Pulmonary artery endothelial cell (primary cell): ENCODE measurements around the gene BCORL1. TPM values are rescaled to one million over a fixed set of nuclear protein-coding genes. Genes with fewer than 3 reads are reported as not detected.

Source experiments
- DNase-seq: peaks from one replicate; pipeline ENCODE4 v3.0.0-alpha.2; 2011; ENCODE audit warnings: low read depth, low spot score
- total RNA-seq: library from RNA; depleted of rRNA; stranded (reverse); fragments of >200 nt; gene quantifications from 2 replicates; pipeline ENCODE4 v1.2.3, GENCODE V29; 2014

BCORL1 gene
- total RNA-seq, 1 donor from 2014 or later = 1.4 TPM

GRCh38 chrX:130060122-130061069 lies 78.0 kb downstream of the BCORL1 start:
- DNase-seq = no peak

- no peak for DNase-seq
These were observed 84.7 kb downstream of the BCORL1 start for GRCh38 chrX:130066975-130067615.

DNA sequence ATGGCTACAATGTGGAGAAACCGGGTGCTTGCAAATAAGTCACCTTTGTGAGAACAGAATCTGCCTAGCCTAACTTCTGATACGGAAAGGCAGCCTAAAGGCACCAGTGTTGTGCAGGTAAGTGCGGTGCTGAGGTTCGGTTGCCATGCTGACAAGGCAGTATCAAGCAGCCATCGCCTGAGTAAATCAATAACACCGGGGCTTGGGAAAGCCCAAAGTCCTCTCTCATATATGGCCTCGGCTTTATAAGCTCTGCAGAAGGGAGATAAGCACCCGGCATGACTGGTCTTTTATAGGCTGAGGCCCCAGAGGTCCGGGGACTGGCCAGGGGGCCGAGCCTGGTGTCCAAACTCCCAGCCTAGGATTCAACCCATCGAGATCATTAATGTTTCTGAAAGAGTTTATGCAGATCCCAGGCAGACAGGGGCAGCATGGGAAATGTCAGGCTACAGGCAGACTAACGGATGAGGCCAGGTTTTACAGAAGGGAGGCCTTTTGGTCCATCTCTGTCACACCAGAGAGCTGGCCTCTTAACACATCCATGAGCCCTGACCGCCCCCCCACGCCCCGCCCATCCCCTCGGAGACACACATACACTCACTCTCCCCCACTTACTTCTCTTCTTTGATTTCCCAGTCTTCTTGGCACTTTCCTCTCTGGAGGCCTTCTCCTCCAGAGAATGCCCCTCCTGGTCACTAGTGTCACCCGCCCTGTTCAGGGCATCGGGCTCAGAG lies 89.3 kb downstream of the BCORL1 start:
- DNase-seq = no peak

- no peak for DNase-seq
These were observed 89.9 kb downstream of the BCORL1 start for GRCh38 chrX:130072345-130072740.

- DNase-seq = no peak
These were observed 93.3 kb downstream of the BCORL1 start for GRCh38 chrX:130075777-130076176.

- peak; percentile 30 for DNase-seq
These were observed 97.5 kb downstream of the BCORL1 start for GRCh38 chrX:130079824-130080406.

DNA sequence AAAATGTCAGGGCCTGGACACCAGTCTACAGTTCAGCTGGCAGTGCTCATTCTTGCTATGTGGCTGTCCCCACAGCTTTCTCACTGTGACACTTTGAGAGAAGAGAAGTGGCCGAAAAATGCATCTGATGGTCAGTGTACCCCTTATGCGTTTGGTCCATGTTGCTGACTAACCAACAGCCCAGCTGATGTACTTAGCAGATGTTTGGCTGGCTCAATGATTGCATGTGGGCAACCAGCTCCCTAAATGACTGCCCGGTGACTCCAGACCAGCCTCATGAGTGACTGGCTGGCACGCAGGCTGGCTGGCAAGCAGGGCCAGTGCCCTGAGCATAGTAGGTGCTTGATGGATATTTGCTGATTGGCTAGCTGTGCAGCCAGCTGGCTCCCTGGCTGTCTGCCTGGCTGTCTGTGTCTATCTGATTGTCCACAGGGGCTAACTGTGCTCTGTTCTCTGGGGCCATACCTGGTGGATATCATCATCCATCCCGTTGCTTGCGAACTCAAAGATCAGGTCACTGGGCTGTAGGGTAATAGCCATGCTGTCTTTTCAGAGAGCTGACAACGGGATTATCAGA lies 98.4 kb downstream of the BCORL1 start:
- no peak for DNase-seq

DNA sequence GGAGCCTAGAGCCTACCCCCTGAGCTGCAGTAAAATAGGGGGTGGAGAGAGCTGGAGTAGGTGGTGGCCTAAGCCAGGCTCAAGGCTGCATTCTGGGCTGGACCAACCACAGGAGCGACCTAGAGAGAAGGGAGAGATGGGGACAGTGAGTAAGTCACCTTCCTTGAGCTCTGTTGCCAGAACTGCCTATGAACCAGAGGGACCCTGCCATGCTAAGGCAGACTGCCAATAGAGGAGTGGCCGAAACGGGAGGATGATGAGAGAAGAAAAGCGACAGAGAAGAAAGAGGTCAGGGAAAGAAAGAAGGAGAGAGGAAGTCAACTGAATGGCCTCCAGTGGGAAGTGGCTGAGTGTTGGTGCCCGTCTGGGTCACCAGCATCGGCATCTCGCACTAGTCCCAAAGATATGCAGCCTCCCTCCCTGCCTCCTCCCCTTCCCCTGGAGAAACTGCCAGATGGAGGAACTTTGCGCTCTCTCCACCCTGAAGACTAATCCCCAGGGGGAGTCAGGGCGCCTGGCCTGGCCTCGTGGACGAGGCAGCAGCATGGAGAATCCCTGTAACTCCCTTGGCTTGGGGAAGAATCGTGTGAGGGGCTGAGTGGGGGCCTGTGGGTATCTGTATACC lies 99.1 kb downstream of the BCORL1 start:
- no peak for DNase-seq

DNA sequence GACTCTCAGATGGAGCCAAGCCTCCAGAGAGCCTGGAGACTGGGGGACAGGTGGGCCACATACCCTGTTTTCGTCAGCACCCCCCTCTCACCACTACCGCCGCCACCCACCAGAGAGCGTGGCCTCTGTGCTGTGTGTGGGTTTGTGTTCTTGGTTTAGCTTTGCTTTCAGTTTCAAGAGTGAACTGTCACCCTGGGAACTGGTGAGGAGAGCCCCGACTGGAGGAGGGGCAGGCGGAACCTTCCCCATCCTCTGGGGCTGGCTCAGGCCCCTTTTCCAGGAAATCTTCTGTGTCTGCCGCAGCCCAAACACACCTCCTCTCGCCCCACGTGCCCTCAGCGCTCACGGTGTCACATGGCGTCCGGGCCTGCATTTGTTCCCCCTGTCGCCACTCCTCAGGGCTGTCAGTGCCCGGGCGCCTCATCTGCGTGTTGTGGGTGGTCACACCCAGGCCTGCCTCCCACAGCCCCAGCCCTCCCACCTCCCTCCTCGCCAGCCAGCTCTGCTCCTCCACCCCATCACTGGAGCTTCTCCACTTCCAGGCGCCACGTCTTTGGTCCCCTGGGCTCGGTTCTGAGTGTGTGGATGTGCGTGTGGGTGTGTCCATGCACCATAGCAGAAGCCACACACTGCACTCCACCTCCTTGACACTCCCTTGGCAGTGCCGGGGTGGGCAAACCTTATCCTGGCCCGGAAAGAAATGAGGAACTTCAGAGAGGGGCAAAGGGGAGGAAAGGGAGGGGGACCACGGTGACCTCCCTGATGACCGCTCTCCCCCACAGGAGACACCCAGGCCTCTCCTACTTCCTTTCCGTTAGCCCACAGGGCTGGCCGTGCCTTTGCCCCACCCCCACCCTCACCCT lies 100.0 kb downstream of the BCORL1 start:
- no peak for DNase-seq

DNA sequence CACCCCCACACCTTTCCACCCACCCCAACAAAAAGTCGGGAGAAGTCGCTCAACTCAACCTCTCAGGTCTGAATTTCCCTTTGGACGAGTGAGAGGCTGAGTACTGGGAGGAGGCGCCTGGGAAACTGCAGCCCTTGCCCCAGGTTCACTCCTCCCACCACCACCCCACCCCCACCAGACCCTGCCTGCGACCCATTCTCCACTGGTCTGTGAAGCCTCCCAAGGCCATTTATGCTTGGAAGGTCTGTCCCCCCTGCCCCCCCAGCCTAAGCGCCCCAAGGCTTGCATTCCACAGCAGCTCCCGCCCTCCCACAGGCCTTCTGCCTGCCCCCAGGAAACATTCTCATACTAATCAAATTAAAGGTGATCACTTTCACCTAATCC lies 100.7 kb downstream of the BCORL1 start:
- DNase-seq = no peak

DNA sequence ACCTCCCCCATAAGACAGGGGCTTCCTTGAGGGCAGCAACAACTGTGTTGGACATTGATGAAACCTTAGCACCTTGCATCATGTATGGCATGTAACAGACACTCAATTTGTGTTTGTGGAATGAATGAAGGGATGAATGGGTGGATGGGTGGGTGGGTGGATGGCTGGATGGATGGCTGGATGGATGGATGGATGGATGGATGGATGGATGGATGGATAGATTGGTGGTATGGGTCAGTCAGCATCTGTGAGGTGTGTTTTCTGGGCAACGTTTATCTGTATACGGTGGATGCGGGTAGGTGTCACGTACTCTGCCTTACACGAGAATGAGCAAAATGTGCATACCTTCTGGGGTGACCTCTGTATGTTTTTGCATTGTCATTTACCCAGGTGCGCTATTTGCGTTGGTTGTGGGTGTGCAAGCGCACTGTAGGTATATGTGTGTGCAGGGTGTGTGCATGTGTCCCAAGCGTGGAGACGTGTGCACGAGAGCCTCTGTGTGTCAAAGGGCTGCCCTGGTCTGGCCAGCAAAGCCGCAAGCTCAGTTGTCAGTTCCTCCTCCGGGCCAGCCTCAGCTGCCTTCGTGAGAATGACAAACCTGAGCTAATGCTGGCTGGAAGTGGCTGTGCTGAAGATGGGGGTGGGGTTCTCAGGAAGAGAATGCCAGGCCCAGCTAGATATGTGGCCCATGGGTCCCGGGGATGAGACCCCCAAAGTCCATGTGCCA lies 101.4 kb downstream of the BCORL1 start:
- DNase-seq = no peak

DNA sequence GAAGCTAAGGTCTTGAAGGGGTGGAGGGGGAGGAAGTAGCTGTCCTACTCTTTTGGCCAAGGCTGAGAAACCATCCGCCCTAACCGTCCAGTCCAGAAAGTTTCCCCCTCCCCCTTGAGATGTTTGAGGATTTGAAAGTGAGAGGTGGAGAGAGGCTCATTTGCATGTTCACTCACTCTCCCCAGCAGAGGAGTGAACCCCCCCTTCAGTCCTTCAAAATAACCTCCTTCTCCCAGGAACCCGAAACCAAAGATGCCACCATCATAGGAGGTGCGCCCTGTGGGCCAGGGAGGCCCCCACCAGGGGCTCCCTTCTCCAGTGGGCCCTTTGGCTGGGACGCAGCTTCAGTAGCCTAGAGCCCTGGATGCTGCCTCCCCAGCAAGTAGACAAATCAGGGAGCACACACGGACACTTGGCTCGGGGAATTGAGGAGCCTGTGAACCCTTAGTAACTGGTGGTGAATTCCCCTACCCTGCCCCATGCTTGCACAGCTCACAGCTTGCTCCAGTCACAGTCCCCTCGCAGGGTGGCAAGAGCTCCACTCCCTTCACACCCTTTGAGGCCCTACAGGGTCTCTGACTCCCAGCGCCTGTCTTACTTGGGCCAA lies 102.3 kb downstream of the BCORL1 start:
- DNase-seq = no peak

DNA sequence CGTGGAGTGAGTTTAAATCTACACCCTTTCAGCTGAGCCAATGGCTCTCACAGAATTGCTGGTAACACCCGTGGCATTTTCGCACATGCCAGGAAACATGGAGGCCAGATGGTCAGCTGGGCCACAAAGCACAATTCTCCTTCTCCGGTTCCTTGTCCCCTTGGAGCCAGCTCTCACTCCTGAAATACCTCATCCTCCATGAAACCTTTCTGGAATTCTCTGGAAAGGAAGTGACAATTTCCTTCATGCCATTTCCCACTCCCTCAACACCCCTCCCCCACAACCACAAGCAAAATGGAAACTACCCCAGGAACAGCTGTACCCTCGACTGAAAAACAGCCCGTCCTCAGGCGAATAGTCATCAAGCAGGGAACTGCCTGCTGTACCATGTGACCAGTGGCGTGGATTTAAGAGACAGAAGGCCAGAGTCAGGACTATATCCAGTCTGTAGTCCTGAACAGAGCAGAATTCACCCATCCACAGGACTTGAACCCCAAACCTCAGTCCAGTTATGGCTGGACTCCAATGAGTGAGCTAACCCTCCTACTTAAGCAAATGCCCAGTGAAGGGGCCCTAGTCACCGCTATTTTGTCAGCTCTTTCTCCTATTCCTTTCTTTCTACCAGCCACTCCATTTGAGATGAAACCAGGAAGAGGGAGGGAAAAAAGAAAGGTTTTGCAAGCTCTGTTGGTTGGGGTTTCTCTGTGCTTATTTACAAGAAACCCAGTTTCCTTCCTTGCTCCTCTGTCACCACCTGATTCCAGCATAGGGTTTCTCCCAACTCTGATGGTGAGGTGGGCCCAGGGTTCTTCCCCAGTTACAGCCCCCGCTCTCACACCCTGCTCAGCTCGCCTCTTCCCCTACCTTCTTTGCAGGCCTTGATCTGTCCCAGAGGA lies 103.4 kb downstream of the BCORL1 start:
- peak; percentile 78 for DNase-seq

GRCh38 chrX:130086447-130087206 lies 104.2 kb downstream of the BCORL1 start:
- no peak for DNase-seq

- DNase-seq = no peak
These were observed 107.9 kb downstream of the BCORL1 start for GRCh38 chrX:130090364-130090763.

DNA sequence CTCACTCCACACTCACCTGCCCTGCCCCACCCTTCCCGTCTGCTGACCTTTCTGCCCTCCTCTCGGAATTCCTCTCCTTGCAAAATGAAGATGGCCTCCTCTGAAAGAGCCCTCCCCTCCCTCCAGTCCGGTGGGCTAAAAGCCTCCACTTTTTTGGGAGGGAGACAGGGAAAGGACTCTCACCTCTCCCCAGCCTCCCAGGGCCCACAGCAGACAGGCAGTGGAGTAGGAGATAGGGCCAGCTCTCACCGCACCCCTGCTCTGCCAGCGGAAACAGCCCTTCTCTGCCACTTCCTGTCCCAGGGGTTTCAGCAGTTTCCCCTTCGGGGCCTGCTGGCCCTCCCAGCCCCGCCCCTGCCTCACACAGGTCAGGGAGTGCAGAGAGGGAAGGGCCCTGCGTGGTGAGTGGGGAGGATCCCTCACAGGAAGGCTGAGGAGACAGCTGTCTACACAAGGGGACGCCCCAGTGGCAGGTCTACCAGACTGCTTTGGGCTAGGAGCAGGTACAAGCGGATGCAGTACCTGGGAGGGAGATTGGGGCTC lies 109.6 kb downstream of the BCORL1 start:
- no peak for DNase-seq

- no peak for DNase-seq
These were observed 110.8 kb downstream of the BCORL1 start for GRCh38 chrX:130093271-130093670.
